Immature natural killer cell (primary cell): ENCODE measurements around the gene MCRIP2. TPM values are rescaled to one million over a fixed set of nuclear protein-coding genes. Genes with fewer than 3 reads are reported as not detected.
"Not testable (repeated sequence)": the region's sequence is repeated elsewhere in the genome, so short reads cannot be mapped to it uniquely, and the experiment has no call there.

Source experiments
- DNase-seq, 3 donors: peaks; one replicate each; pipeline ENCODE4 v3.0.0; 2022; ENCODE audit warnings: mixed read lengths in 1 of 3
- H3K27ac Mint-ChIP-seq, 6 donors: one replicate each; pipeline ENCODE4 v1.8.0; 2020; ENCODE audit warnings: mixed read lengths in 6 of 6, mild to moderate bottlenecking in 5 of 6, inconsistent platforms in 4 of 6, moderate library complexity in 3 of 6
- H3K27me3 Mint-ChIP-seq, 3 donors: one replicate each; pipeline ENCODE4 v1.8.0; 2020 to 2021; ENCODE audit warnings: low read depth in 3 of 3, mild to moderate bottlenecking in 3 of 3, mixed read lengths in 3 of 3, moderate library complexity in 3 of 3, inconsistent platforms in 1 of 3
- H3K36me3 Mint-ChIP-seq, 3 donors: one replicate each; pipeline ENCODE4 v1.8.0; 2020; ENCODE audit warnings: mixed read lengths in 3 of 3, inconsistent platforms in 2 of 3, mild to moderate bottlenecking in 2 of 3
- H3K4me1 Mint-ChIP-seq, 2 donors: one replicate each; pipeline ENCODE4 v1.8.0; 2020; ENCODE audit warnings: inconsistent platforms in 2 of 2, mild to moderate bottlenecking in 2 of 2, mixed read lengths in 2 of 2, moderate library complexity in 1 of 2
- H3K4me3 Mint-ChIP-seq, 5 donors: one replicate each; pipeline ENCODE4 v1.8.0; 2020; ENCODE audit warnings: mild to moderate bottlenecking in 5 of 5, mixed read lengths in 5 of 5, inconsistent platforms in 3 of 5, moderate library complexity in 3 of 5
- H3K9me3 Mint-ChIP-seq, 6 donors: one replicate each; pipeline ENCODE4 v1.8.0; 2020; ENCODE audit warnings: mild to moderate bottlenecking in 6 of 6, mixed read lengths in 6 of 6, inconsistent platforms in 4 of 6, moderate library complexity in 3 of 6
- polyA plus RNA-seq, 3 donors: library from polyadenylated mRNA; unstranded; fragments of 300-500 nt; fragmentation: Illumina TruSeq; gene quantifications; one replicate each; pipeline ENCODE4 v1.2.3, GENCODE V29; 2021

MCRIP2 gene
- polyA plus RNA-seq, 3 donors from 2014 or later = 16.8 to 36.3 (median 22.8) TPM

DNA sequence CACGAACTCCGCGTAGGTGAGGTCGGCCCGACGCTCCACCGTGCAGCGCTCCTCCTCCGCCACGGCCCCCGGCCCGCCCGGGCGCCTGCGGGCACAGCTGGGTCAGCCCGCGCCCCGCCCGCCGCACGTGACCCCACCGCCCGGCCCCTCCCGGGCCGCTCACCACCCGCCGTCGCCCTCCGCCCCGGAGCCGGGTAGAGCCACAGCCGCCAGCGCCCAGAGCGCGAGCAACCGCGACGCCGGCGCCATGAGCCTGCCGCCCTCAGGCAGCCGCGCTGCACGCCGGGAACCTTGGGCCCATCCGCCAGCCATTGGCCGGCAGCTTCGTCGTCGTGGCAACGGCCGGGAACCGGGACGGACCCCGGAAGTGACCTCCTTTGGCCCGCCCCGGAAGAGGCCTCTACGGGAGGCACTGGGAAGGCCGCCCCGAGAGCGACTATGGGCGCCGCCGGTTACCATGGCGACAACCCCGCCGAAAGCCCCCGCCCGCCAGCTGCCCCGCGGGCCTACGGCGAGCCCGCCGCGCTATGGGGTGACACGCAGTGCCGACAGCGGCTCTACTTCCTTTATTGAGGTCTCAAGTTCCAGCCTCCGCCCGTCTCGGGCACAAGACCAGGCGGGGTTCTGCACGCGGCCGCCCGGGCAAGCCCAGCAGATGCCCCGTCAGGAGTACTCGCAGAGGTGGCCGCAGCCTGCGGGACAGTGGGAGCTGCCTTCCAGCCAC is 42.6 kb downstream of the MCRIP2 start, which contains the start of gene JMJD8:
Gene JMJD8, minus strand, starts transcription at position 264 of the 724 bp plus-strand sequence. Its CDS starts 15 bp downstream, at position 249.
- DNase-seq = peak; percentile 96
- Mint-ChIP-seq H3K9me3 (no peaks in the 10 kb centered on the region), H3K4me3 (peak within 1 kb of the TSS; percentile 70 to 83 (median 76)), H3K4me1 (peaks cover 11 to 32% of the 10 kb centered on the region in 2 donors), H3K36me3 (peaks cover 0 to 2% (median 0%) of the 10 kb centered on the region in 3 donors), H3K27me3 (peaks cover 2 to 10% (median 3%) of the 10 kb centered on the region in 3 donors), H3K27ac (peak within 1 kb of the TSS in 5 of 6 donors; percentile 14 to 86 (median 61))

DNA sequence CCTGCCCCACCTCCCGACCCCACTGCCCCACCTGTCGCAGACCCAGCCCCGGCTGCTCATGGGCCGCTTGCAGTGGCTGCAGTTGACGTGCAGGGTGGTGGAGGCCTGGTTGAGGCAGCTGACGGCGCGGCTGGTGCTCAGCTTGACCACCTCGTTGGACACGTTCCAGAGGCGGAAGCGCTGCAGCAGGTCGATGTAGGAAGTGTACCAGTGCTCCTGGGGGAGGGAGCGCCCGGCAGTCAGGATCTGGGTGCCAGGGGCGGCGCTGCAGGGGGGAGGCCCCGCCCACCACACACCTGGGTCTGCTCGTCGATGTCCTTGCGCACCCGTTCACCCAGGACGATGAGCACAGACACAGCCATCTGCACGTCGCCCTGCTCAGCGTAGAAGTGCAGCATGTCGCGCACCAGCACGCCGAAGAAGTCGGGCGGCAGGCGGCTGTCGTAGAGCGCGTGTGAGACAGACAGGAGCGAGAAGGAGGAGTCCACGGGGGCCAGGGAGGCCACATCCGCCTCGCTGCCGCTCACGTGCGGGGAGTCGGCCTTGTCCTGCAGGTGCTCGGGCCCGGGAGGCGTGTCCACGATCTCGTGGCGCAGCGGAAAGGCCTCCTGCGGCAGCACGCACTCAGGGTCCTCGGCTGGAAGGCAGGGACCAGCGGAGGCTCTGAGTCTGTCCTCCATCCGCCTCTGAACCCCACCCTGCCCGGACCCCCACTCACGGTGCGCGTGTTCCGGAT is 43.5 kb downstream of the MCRIP2 start:
- Mint-ChIP-seq H3K4me1 (peaks cover 13 to 38% of the 10 kb centered on the region in 2 donors), H3K4me3 (peak overlapping the region in 1 of 5 donors; percentile 27), H3K27ac (peak overlapping the region in 1 of 6 donors; percentile 23), H3K27me3 (peaks cover 0 to 12% (median 3%) of the 10 kb centered on the region in 3 donors), H3K36me3 (peaks cover 0 to 2% (median 0%) of the 10 kb centered on the region in 3 donors), H3K9me3 (no peaks in the 10 kb centered on the region)
- no peak for DNase-seq

DNA sequence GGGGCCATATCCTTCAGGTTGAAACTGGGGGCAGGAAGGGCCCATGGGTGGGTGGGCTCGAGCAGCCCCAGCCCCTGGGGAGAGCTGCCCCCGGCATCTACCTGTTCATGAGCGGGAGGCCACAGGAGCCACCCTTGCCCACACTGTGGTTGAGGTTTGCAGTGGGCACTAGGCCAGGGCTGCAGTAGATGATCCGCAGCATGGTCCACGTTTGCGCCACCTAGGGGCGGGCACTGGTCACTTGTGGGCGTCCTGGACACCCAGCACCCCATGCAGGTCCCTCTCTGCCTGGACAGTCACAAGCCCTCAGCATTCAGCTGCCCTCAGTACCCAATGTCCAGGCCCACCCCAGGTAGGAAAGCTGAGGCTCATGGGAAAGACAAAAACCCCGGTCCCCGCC is 44.3 kb downstream of the MCRIP2 start:
- Mint-ChIP-seq H3K9me3 (no peaks in the 10 kb centered on the region), H3K27me3 (peaks cover 1 to 12% (median 8%) of the 10 kb centered on the region in 3 donors), H3K4me3 (peak overlapping the region; percentile 23 to 58 (median 47)), H3K4me1 (peaks cover 19 to 43% of the 10 kb centered on the region in 2 donors), H3K36me3 (peaks cover 0 to 2% (median 0%) of the 10 kb centered on the region in 3 donors), H3K27ac (peak overlapping the region in 3 of 6 donors; percentile 59 to 78 (median 64))
- no peak for DNase-seq

DNA sequence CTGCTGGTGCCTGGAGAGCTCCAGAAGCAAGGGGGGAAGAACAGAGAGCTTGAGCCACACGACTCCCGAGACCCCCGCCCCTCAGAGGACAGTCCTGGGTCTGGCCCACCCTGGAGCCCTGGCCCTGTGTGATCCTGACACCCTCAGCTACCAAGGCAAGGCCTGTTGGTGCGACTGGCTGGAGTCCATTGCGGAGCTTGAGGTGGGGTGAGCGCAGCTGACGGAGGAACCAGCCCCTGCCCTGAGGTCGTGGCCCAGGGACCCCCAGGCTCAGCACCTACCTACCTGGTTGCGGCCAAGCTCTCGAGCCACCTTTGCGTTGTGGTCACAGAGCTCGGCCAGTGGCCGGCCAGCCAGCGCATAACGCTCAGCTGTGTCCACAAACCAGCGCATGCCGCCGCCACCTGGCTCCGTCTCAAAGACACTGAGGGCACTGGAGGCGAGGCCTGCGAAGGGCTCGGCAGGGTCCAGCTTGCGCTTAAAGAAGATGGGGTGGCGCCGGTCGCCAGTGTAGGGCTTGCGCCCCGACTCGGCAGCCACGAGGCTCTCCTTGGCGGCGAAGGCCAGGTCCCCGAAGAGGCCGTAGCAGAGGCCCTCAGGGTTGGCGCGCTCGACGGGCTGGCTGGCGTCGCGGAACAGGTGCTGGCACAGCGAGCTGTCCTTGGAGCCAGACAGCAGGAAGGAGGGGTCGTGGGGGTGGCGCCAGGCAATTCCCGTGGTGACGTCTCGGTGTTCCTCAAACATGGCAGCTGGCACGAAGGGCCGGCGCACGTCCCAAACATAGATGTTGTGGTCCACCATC is 45.0 kb downstream of the MCRIP2 start:
- H3K9me3 Mint-ChIP-seq = no peaks in the 10 kb centered on the region
- peaks cover 16 to 39% of the 10 kb centered on the region in 2 donors for H3K4me1 Mint-ChIP-seq
- H3K36me3 Mint-ChIP-seq = peaks cover 0 to 2% (median 0%) of the 10 kb centered on the region in 3 donors
- no peak for DNase-seq
- H3K4me3 Mint-ChIP-seq = peak overlapping the region in 2 of 5 donors; percentile 30 to 33
- no peak overlapping the region for H3K27ac Mint-ChIP-seq
- H3K27me3 Mint-ChIP-seq = peaks cover 1 to 12% (median 8%) of the 10 kb centered on the region in 3 donors

DNA sequence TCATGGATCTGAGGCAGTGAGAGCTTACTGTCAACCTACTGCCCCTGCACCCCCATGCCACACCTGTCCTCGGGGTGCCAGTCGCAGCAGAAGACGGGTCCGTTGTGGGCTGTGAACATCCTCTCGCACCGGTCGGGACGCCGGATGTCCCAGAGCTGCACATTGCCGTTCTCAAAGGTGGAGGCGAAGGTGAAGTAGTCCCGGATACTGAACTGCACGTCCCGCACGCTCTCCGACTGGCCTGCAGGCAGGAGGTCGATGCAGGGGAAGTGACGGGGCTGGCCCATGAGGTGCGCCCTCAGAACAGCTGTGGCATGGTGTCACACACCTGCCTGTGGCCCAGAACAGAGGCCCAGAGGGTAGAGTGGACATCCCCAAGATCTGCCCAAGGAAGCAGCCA is 45.9 kb downstream of the MCRIP2 start:
- DNase-seq = no peak
- Mint-ChIP-seq H3K4me3 (peak overlapping the region in 1 of 5 donors; percentile 33), H3K27me3 (peaks cover 1 to 13% (median 9%) of the 10 kb centered on the region in 3 donors), H3K36me3 (peaks cover 0 to 1% (median 0%) of the 10 kb centered on the region in 3 donors), H3K9me3 (no peaks in the 10 kb centered on the region), H3K27ac (no peak overlapping the region), H3K4me1 (peaks cover 14 to 35% of the 10 kb centered on the region in 2 donors)

DNA sequence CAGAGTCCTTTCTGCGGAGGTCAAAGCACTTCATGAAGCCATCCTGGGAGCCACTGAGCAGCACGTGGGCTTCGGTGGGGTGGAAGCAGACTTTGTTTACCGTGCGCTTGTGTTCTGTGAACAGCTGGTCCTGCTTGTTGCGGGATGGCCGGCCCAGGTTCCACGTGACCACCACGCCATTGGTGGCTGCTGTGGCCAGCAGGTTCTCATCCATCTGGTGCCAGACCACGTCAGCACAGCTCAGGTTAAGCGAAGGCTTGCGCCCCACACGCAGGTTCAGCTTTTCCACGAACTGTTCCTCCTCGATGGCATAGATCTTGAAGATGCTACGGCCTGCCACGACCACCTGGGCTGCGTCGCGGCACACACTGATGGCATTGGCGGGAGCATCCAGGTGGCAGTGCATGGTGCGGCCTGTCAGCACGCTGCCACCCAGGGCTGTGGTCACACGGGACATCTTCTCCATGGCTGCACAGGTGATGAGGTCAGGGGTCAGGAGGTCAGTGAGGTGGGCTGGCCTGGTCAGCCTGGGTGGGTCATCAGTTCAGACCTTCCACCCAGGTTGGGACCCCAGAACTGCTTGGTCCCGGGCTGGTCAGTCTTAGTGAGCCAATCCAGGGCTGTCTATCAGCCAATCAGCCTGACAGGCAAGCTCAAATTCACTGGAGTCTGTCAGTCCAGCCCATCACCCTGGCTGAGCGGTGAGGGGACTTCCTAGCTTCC is 47.7 kb downstream of the MCRIP2 start:
- H3K4me1 Mint-ChIP-seq = peaks cover 14 to 34% of the 10 kb centered on the region in 2 donors
- peak overlapping the region; percentile 76 to 94 (median 90) for H3K27ac Mint-ChIP-seq
- no peaks in the 10 kb centered on the region for H3K9me3 Mint-ChIP-seq
- no peak for DNase-seq
- peak overlapping the region; percentile 87 to 97 (median 91) for H3K4me3 Mint-ChIP-seq
- peaks cover 6 to 17% (median 7%) of the 10 kb centered on the region in 3 donors for H3K27me3 Mint-ChIP-seq
- H3K36me3 Mint-ChIP-seq = no peaks in the 10 kb centered on the region

DNA sequence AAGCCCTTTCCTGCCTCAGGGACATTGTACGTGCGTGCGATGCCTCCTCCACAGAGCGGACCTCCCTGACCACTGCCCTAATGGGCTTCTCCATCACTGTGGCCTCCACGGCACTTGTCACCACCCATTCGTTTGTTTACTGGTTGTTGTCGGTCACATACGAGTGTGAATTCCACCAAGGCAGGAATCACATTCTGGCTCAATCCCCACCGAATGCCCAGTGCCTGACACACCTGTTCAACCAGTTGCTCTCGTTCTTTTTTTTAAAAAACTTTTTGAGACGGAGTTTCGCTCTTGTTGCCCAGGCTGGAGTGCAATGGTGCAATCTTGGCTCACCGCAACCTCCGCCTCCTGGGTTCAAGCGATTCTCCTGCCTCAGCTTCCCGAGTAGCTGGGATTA is 49.6 kb downstream of the MCRIP2 start:
- Mint-ChIP-seq H3K4me1 (peaks cover 14 to 32% of the 10 kb centered on the region in 2 donors), H3K27ac (peak overlapping the region in 2 of 6 donors; percentile 30 to 62), H3K27me3 (peaks cover 7 to 16% (median 8%) of the 10 kb centered on the region in 3 donors), H3K4me3 (peak overlapping the region; percentile 73 to 97 (median 90))
- H3K36me3 Mint-ChIP-seq, H3K9me3 Mint-ChIP-seq, DNase-seq: not testable (repeated sequence)

DNA sequence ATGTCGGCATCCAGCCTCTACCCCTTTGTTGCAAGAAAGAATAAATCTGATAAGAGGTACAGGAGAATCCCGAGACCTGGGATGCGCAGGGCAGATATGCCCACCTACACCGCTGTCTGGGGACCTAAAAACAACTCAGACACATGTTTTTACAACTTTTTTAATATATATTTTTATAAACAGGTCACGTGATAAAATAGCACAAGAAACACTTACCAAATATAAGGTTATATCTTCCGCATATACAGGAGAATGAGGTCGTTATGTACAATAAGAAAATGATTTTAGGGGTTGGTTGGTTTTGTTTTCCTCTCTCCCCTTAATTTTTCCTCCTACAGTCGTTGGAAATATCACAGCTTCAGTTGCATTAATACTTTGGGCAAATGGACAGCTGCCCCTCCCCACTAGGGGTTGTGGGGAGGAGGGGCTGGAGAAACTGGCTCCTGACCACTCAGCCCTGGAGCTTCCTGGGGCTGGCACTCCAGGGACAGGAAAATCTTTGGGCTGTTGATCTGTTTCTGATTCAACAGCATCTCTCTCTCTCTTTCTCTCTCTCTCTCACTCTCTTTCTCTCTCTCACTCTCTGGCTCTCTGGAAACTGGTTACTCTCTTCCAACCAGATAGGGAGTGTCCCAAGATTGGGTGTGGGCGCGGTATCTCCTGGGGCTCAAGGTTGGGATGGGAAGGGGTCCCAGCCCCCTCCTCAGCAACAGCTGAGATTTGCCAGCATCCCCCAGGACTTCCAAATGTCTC is 50.9 kb downstream of the MCRIP2 start:
- H3K4me3 Mint-ChIP-seq = peak overlapping the region in 3 of 5 donors; percentile 19 to 68 (median 56)
- no peak for DNase-seq
- H3K9me3 Mint-ChIP-seq = no peaks in the 10 kb centered on the region
- H3K27me3 Mint-ChIP-seq = peaks cover 8 to 16% (median 10%) of the 10 kb centered on the region in 3 donors
- H3K36me3 Mint-ChIP-seq = no peaks in the 10 kb centered on the region
- H3K4me1 Mint-ChIP-seq = peaks cover 14 to 32% of the 10 kb centered on the region in 2 donors
- no peak overlapping the region for H3K27ac Mint-ChIP-seq

DNA sequence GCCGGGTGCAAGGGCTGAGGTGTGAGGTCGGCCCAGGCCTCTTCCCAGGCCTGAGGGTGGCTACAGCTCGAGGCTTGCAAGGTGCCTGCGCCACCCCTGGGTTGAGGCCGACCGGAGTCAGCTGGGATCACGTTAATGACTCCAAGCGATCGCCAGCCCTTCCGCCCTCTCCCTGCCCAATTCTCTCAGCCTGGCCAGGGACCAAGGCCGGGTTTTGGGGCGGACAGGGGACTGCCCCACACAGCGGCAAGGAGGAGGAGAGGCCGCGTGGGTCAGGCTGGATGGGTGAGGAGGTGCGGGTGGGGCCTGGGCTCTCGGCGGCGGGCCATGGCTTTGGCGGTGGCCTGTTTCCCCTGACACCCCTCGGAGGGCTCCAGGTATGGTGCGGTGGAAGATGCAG is 51.7 kb downstream of the MCRIP2 start:
- Mint-ChIP-seq H3K4me1 (peaks cover 14 to 30% of the 10 kb centered on the region in 2 donors), H3K36me3 (no peaks in the 10 kb centered on the region), H3K9me3 (no peaks in the 10 kb centered on the region), H3K27me3 (peaks cover 8 to 20% (median 12%) of the 10 kb centered on the region in 3 donors), H3K27ac (no peak overlapping the region), H3K4me3 (no peak overlapping the region)
- no peak for DNase-seq

DNA sequence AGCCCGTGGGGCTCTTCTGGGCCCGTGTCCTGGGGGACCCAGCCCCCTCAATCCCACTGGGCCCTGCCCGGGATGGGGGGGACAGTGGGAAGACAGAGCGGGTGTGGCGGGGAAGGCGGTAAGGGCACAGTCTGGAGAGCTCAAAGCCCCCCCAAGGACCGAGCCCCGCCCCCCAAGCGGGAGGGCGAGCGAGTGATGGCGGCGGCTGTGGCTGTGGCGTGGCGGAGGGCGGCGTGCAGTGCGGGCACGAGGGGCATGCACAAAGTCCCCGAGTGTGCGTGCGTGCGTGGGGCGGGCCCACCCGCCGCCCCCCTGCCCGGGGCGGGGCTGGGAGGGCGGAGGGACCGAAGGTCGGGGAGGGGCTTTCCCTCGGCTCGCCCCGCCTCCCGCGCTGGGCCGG is 52.1 kb downstream of the MCRIP2 start:
- Mint-ChIP-seq H3K27ac (no peak overlapping the region), H3K4me1 (peaks cover 14 to 27% of the 10 kb centered on the region in 2 donors), H3K27me3 (peaks cover 10 to 20% (median 12%) of the 10 kb centered on the region in 3 donors), H3K9me3 (no peaks in the 10 kb centered on the region), H3K4me3 (no peak overlapping the region), H3K36me3 (no peaks in the 10 kb centered on the region)
- DNase-seq = no peak

DNA sequence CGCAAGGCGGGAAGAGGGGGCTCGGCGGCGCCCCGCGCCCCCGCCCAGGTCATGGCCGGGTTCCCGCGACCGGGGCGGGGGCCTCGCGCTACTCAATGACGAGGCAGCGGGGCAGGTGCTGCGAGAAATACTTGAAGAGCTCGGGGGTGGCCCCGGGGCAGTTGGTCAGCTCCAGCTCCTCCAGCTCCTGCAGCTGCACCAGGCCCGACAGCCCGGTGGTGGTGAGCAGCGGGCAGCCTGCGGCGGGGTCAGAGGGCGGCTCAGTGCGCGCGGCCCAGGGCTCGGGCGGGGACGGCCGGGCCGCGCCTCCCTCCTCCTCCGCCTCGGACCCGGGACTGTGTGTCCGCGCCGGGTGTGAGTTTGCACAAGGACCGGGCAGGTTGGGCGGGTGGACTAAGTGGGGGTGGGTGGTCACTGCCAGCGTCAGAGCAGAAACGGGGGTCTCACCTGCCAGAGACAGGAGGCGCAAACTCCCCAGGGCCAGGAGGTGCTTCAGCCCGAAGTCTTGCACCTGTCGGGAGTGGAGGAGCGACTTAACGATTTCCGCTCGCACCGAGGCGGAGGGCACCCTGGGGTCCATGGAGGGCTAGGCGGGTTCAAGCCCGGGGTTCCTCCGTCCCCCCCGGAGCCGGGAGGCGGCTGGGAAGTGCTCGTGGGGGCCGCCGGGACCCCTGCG is 52.7 kb downstream of the MCRIP2 start:
- Mint-ChIP-seq H3K27ac (no peak overlapping the region), H3K9me3 (peaks cover 0 to 2% (median 0%) of the 10 kb centered on the region in 6 donors), H3K36me3 (no peaks in the 10 kb centered on the region), H3K4me1 (peaks cover 14 to 22% of the 10 kb centered on the region in 2 donors), H3K4me3 (peak overlapping the region in 3 of 5 donors; percentile 38 to 53 (median 42)), H3K27me3 (peaks cover 10 to 20% (median 12%) of the 10 kb centered on the region in 3 donors)
- DNase-seq = no peak
